Liver (tissue), 9 donors: ENCODE measurements around the gene SUMO1. TPM values are rescaled to one million over a fixed set of nuclear protein-coding genes. Genes with fewer than 3 reads are reported as not detected.
A peak's percentile ranks its signal among the peaks of the same experiment; 100 is the strongest.

ENCODE experiments used
- DNase-seq: peaks from one replicate; pipeline ENCODE4 v3.0.0-alpha.2; 2017; ENCODE audit warnings: low spot score
- H3K27ac ChIP-seq, 2 donors: one replicate each; pipeline ENCODE4 v1.7.0; 2013; ENCODE audit warnings: inconsistent platforms in 2 of 2, low read length in 2 of 2, control low read depth in 1 of 2, low read depth in 1 of 2, mild to moderate bottlenecking in 1 of 2
- H3K27me3 ChIP-seq, 4 donors: one replicate each; pipeline versions ENCODE4 v1.6.1 to v1.7.0; 2013; ENCODE audit warnings: low read length in 3 of 4, inconsistent platforms in 1 of 4, mild to moderate bottlenecking in 1 of 4, moderate library complexity in 1 of 4; ENCODE audit not compliant: control insufficient read depth in 4 of 4, insufficient read depth in 4 of 4
- H3K36me3 ChIP-seq, 4 donors: one replicate each; pipeline versions ENCODE4 v1.6.1 to v1.7.0; 2013; ENCODE audit warnings: low read length in 3 of 4, mild to moderate bottlenecking in 3 of 4, low read depth in 1 of 4, moderate library complexity in 1 of 4; ENCODE audit not compliant: control insufficient read depth in 4 of 4, insufficient read depth in 3 of 4
- H3K4me1 ChIP-seq, 4 donors: one replicate each; pipeline versions ENCODE4 v1.6.1 to v1.7.0; 2013; ENCODE audit warnings: low read length in 3 of 4, mild to moderate bottlenecking in 3 of 4, moderate library complexity in 1 of 4; ENCODE audit not compliant: control insufficient read depth in 4 of 4, insufficient read depth in 4 of 4
- H3K4me3 ChIP-seq, 3 donors: one replicate each; pipeline versions ENCODE4 v1.6.1 to v1.7.0; 2013; ENCODE audit warnings: low read length in 3 of 3, control low read depth in 1 of 3, low read depth in 1 of 3, mild to moderate bottlenecking in 1 of 3
- H3K9ac ChIP-seq, 2 donors: one replicate each; pipeline ENCODE4 v1.7.0; 2013; ENCODE audit warnings: low read length in 2 of 2, mild to moderate bottlenecking in 2 of 2, moderate library complexity in 2 of 2, control low read depth in 1 of 2, low read depth in 1 of 2
- H3K9me3 ChIP-seq, 4 donors: one replicate each; pipeline versions ENCODE4 v1.6.1 to v1.7.0; 2013; ENCODE audit warnings: low read length in 3 of 4; ENCODE audit not compliant: control insufficient read depth in 4 of 4
- ATF3 ChIP-seq: IDR thresholded peaks from 2 replicates; pipeline ENCODE4 v1.6.1; 2016; ENCODE audit warnings: antibody characterized with exemption
- EGR1 ChIP-seq, 2 donors: IDR thresholded peaks; 2 replicates each; pipeline ENCODE4 v1.6.1; 2016 to 2018; ENCODE audit warnings: antibody characterized with exemption in 2 of 2, low read depth in 2 of 2
- FOXA1 ChIP-seq: IDR thresholded peaks from 2 replicates; pipeline ENCODE4 v1.6.1; 2016; ENCODE audit warnings: antibody characterized with exemption
- FOXA2 ChIP-seq: IDR thresholded peaks from 2 replicates; pipeline ENCODE4 v1.6.1; 2016; ENCODE audit warnings: antibody characterized with exemption
- GABPA ChIP-seq, 2 donors: IDR thresholded peaks in 1 of 2; conservative IDR thresholded peaks in 1 of 2; 2 replicates each; pipeline ENCODE4 v1.6.1; 2016; ENCODE audit warnings: antibody characterized with exemption in 2 of 2, mild to moderate bottlenecking in 1 of 2, moderate library complexity in 1 of 2
- HNF4A ChIP-seq, 2 donors: conservative IDR thresholded peaks; 2 replicates each; pipeline ENCODE4 v1.6.1; 2016; ENCODE audit warnings: antibody characterized with exemption in 2 of 2, mild to moderate bottlenecking in 2 of 2
- HNF4G ChIP-seq: IDR thresholded peaks from 2 replicates; pipeline ENCODE4 v1.6.1; 2016; ENCODE audit warnings: antibody characterized with exemption
- JUND ChIP-seq, 2 donors: IDR thresholded peaks; 2 replicates each; pipeline ENCODE4 v1.6.1; 2016; ENCODE audit warnings: antibody characterized with exemption in 2 of 2
- MAX ChIP-seq: IDR thresholded peaks from 2 replicates; pipeline ENCODE4 v1.6.1; 2016; ENCODE audit warnings: antibody characterized with exemption
- NR2F2 ChIP-seq: IDR thresholded peaks from 2 replicates; pipeline ENCODE4 v1.6.1; 2016; ENCODE audit warnings: antibody characterized with exemption
- RAD21 ChIP-seq, 2 donors: IDR thresholded peaks; 2 replicates each; pipeline ENCODE4 v1.6.1; 2016; ENCODE audit warnings: antibody characterized with exemption in 2 of 2, mild to moderate bottlenecking in 2 of 2
- RXRA ChIP-seq, 2 donors: IDR thresholded peaks; 2 replicates each; pipeline ENCODE4 v1.6.1; 2017 to 2018; ENCODE audit warnings: antibody characterized with exemption in 2 of 2, mild to moderate bottlenecking in 1 of 2
- SP1 ChIP-seq: IDR thresholded peaks from 2 replicates; pipeline ENCODE4 v1.6.1; 2018; ENCODE audit warnings: antibody characterized with exemption, mild to moderate bottlenecking
- TAF1 ChIP-seq: conservative IDR thresholded peaks from 2 replicates; pipeline ENCODE4 v1.6.1; 2016; ENCODE audit warnings: antibody characterized with exemption, mild to moderate bottlenecking
- YY1 ChIP-seq: IDR thresholded peaks from 2 replicates; pipeline ENCODE4 v1.6.1; 2016; ENCODE audit warnings: antibody characterized with exemption, mild to moderate bottlenecking
- WGBS: extraction: QIAGEN DNeasy Blood & Tissue Kit; methylation state at CpG from one replicate; pipeline ENCODE4 v1.1.7; 2013; 5-methylcytosine and 5-hydroxymethylcytosine counted together
- polyA plus RNA-seq, 2 donors: library from polyadenylated mRNA; stranded (reverse) in 1 of 2; unstranded in 1 of 2; fragments of 200-250 nt in 1 of 2; fragments of >200 nt in 1 of 2; fragmentation: Nextera tagmentation in 1 of 2; extraction: Ambion mirVana in 1 of 2; gene quantifications; one replicate each; pipeline versions ENCODE4 v1.2.1 to v1.2.3, GENCODE V29; 2013 to 2015
- total RNA-seq, 2 donors: library from RNA; depleted of rRNA; stranded (reverse); fragments of >200 nt; gene quantifications; one replicate each; pipeline ENCODE4 v1.2.3, GENCODE V29; 2014
- TF ChIP-seq, protein P1 (sequence below): IDR thresholded peaks from 2 replicates; pipeline ENCODE4 v1.6.1; 2016; ENCODE audit warnings: antibody characterized with exemption
- TF ChIP-seq, protein P2 (sequence below): IDR thresholded peaks from 2 replicates; pipeline ENCODE4 v1.6.1; 2016; ENCODE audit warnings: antibody characterized with exemption, mild to moderate bottlenecking
- donor health status: healthy.
- donor health status: healthy.
- donor health status: healthy.
- donor health status: healthy.
- donor health status: healthy.

The SUMO1 gene
- total and polyA plus RNA-seq, 4 donors = 42.7 to 139 (median 51.4) TPM

DNA sequence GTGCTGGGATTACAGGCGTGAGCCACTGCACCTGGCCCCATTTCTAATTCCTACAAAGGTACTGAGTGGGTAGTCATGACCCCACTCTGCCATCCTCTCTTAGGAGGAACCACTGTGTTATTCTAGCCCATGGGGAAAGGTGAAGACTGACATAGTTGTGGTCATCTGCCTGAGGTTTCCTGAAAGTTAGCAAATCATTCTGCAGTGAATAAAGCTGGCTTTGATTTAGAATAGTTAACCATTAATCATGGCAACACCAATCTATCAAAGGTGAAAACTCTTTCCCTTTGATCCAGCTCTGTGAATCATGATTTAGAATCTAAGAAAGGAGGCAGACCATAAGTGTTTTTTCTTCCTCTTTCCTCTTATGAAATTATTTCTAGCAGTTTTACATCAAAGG lies 50.8 kb downstream of the SUMO1 start (continued):
- TF ChIP-seq, protein P1, sequence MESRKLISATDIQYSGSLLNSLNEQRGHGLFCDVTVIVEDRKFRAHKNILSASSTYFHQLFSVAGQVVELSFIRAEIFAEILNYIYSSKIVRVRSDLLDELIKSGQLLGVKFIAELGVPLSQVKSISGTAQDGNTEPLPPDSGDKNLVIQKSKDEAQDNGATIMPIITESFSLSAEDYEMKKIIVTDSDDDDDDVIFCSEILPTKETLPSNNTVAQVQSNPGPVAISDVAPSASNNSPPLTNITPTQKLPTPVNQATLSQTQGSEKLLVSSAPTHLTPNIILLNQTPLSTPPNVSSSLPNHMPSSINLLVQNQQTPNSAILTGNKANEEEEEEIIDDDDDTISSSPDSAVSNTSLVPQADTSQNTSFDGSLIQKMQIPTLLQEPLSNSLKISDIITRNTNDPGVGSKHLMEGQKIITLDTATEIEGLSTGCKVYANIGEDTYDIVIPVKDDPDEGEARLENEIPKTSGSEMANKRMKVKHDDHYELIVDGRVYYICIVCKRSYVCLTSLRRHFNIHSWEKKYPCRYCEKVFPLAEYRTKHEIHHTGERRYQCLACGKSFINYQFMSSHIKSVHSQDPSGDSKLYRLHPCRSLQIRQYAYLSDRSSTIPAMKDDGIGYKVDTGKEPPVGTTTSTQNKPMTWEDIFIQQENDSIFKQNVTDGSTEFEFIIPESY = peak; percentile 59

DNA sequence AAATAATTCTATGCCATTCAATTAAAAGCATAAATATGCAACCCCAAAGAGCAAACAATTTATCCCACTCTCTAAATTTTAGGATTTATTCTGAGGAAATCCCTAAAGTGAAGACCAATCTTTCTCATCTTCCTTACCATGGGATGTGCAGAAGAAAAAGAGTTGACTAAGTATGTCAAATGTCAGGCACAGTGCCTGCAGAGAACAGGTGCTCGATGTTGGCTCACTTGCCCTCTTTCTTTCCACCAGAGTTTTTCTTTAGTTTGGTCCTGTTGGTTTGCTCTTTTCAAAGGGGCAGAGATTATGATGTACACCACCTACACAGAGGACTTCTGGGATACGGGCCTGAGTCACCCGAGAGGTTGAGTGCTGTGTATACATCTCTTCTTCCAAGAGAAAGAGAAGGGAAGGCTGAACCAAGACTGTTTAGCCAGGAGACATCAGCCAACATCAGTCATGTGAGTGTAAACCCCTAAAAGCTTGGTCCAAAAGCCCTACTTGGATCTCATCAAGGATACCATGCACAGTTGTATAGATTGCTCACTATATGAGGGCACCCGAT lies 51.7 kb downstream of the SUMO1 start:
- no peak for DNase-seq
- H3K36me3 ChIP-seq = peaks cover 0 to 1% (median 0%) of the 10 kb centered on the region in 4 donors
- H3K9ac ChIP-seq = no peak overlapping the region
- TF ChIP-seq FOXA1 = no peak
- TF ChIP-seq RAD21 (IDR thresholded peaks at IDR 0.05) = no peak
- no peak for TF ChIP-seq SP1
- TF ChIP-seq TAF1 = no peak
- no peak for TF ChIP-seq HNF4A (conservative IDR thresholded peaks at IDR 0.05)
- no peak for TF ChIP-seq HNF4G
- TF ChIP-seq RXRA (IDR thresholded peaks at IDR 0.05) = no peak
- H3K9me3 ChIP-seq = no peaks in the 10 kb centered on the region
- no peak overlapping the region for H3K4me3 ChIP-seq
- peak overlapping the region; percentile 85 for H3K27ac ChIP-seq
- no peaks in the 10 kb centered on the region for H3K27me3 ChIP-seq
- peaks cover 12 to 48% (median 38%) of the 10 kb centered on the region in 4 donors for H3K4me1 ChIP-seq
- 55% methylated on average over 4 of the region's 4 CpGs for WGBS

DNA sequence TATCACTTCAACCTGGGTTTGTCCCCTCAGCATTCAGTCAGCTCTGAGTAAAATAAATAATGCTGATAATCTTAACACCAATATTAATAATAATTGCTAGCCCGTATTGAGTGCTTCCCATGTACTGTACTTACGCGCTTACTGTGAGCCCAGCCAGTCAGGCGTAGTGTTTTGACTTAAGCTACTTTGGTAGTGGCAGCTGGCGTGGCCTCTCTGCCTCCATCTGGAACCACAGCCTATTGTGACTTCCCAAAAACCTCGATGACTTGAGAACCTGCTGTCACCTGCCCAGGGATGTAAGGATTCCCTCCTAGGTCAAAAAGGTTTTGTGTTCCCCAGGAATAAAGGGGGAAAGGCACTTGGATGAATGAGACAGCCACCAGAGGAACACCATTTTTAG lies 53.2 kb downstream of the SUMO1 start:
- Histone ChIP-seq H3K27ac (peak overlapping the region; percentile 83 to 85), H3K36me3 (peaks cover 0 to 1% (median 0%) of the 10 kb centered on the region in 4 donors), H3K9me3 (no peaks in the 10 kb centered on the region), H3K4me3 (no peak overlapping the region), H3K4me1 (peaks cover 12 to 42% (median 35%) of the 10 kb centered on the region in 4 donors), H3K9ac (peak overlapping the region; percentile 53 to 60), H3K27me3 (no peaks in the 10 kb centered on the region)
- 72% methylated on average over 6 of the region's 6 CpGs for WGBS
- no peak for TF ChIP-seq SP1
- no peak for TF ChIP-seq HNF4G
- TF ChIP-seq EGR1 (IDR thresholded peaks at IDR 0.05; ENCODE audit: low read depth in 2 of 2) = no peak
- no peak for TF ChIP-seq MAX
- TF ChIP-seq FOXA2 = no peak
- TF ChIP-seq RXRA (IDR thresholded peaks at IDR 0.05) = no peak
- TF ChIP-seq GABPA (IDR thresholded peaks at IDR 0.05 in 1 of 2, conservative IDR thresholded peaks at IDR 0.05 in 1 of 2) = no peak
- no peak for TF ChIP-seq NR2F2
- TF ChIP-seq RAD21 (IDR thresholded peaks at IDR 0.05) = no peak
- TF ChIP-seq YY1 = no peak
- no peak for TF ChIP-seq ATF3
- TF ChIP-seq, protein P1 = no peak
- TF ChIP-seq JUND (IDR thresholded peaks at IDR 0.05) = no peak
- no peak for TF ChIP-seq FOXA1
- TF ChIP-seq, protein P2, sequence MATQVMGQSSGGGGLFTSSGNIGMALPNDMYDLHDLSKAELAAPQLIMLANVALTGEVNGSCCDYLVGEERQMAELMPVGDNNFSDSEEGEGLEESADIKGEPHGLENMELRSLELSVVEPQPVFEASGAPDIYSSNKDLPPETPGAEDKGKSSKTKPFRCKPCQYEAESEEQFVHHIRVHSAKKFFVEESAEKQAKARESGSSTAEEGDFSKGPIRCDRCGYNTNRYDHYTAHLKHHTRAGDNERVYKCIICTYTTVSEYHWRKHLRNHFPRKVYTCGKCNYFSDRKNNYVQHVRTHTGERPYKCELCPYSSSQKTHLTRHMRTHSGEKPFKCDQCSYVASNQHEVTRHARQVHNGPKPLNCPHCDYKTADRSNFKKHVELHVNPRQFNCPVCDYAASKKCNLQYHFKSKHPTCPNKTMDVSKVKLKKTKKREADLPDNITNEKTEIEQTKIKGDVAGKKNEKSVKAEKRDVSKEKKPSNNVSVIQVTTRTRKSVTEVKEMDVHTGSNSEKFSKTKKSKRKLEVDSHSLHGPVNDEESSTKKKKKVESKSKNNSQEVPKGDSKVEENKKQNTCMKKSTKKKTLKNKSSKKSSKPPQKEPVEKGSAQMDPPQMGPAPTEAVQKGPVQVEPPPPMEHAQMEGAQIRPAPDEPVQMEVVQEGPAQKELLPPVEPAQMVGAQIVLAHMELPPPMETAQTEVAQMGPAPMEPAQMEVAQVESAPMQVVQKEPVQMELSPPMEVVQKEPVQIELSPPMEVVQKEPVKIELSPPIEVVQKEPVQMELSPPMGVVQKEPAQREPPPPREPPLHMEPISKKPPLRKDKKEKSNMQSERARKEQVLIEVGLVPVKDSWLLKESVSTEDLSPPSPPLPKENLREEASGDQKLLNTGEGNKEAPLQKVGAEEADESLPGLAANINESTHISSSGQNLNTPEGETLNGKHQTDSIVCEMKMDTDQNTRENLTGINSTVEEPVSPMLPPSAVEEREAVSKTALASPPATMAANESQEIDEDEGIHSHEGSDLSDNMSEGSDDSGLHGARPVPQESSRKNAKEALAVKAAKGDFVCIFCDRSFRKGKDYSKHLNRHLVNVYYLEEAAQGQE = no peak
- TF ChIP-seq TAF1 = no peak
- no peak for DNase-seq
